HepG2 (cell line): Measurements from ENCODE around the gene COPZ2. TPM values are rescaled to one million over a fixed set of nuclear protein-coding genes. Genes with fewer than 3 reads are reported as not detected.
A peak's percentile ranks its signal among the peaks of the same experiment; 100 is the strongest.

ENCODE experiments used
- ARID4A ChIP-seq: sonication (generic); formaldehyde crosslinking; IDR thresholded peaks from 2 replicates; pipeline ENCODE4 v1.5.0; 2020; ENCODE audit warnings: mild to moderate bottlenecking, missing genetic modification reagents, borderline replicate concordance
- CHCHD3 ChIP-seq: sonication (generic); formaldehyde crosslinking; IDR thresholded peaks from 2 replicates; pipeline ENCODE4 v1.8.0; 2022; ENCODE audit warnings: mild to moderate bottlenecking, missing genetic modification reagents, moderate library complexity
- DBP ChIP-seq: sonication (generic); formaldehyde crosslinking; IDR thresholded peaks from 2 replicates; pipeline ENCODE4 v1.4.0; 2020; ENCODE audit warnings: missing genetic modification reagents; ENCODE audit errors: not compliant biosample characterization
- HDAC2 ChIP-seq: sonication (generic); formaldehyde crosslinking; IDR thresholded peaks from 2 replicates; pipeline ENCODE4 v1.4.0; 2020; ENCODE audit warnings: missing genetic modification reagents
- KMT2A ChIP-seq: sonication (generic); formaldehyde crosslinking; IDR thresholded peaks from 2 replicates; pipeline ENCODE4 v1.4.0; 2020; ENCODE audit warnings: missing genetic modification reagents
- MIER2 ChIP-seq: IDR thresholded peaks from 2 replicates; pipeline ENCODE4 v1.6.1; 2016; ENCODE audit warnings: missing biosample characterization, missing genetic modification reagents
- MTF2 ChIP-seq: sonication (generic); formaldehyde crosslinking; IDR thresholded peaks from 2 replicates; pipeline ENCODE4 v1.5.0; 2020; ENCODE audit warnings: missing genetic modification reagents, borderline replicate concordance
- SNRNP70 ChIP-seq: fragments of 200-400 bp; formaldehyde crosslinking; IDR thresholded peaks from 2 replicates; pipeline ENCODE4 v1.6.1; 2017; ENCODE audit warnings: mild to moderate bottlenecking, low read depth, low read length, moderate library complexity
- SOX13 ChIP-seq, 3 experiments: fragments of 450-650 bp in 1 of 3; sonication (generic) in 1 of 3; formaldehyde crosslinking in 1 of 3; IDR thresholded peaks in 2 of 3; conservative IDR thresholded peaks in 1 of 3; 2 replicates each; pipeline versions ENCODE4 v1.5.0 to v1.6.1; 2016 to 2020; ENCODE audit warnings: antibody characterized with exemption in 1 of 3, mild to moderate bottlenecking in 1 of 3, missing compliant biosample characterization in 1 of 3, missing genetic modification reagents in 1 of 3, moderate library complexity in 1 of 3
- SP2 ChIP-seq: sonication (generic); formaldehyde crosslinking; IDR thresholded peaks from 2 replicates; pipeline ENCODE4 v1.5.1; 2020; ENCODE audit warnings: mild to moderate bottlenecking, missing genetic modification reagents
- STAT5B ChIP-seq: sonication (generic); formaldehyde crosslinking; IDR thresholded peaks from 2 replicates; pipeline ENCODE4 v1.4.0; 2020; ENCODE audit warnings: missing genetic modification reagents
- TAF1 ChIP-seq: sonication (generic); formaldehyde crosslinking; IDR thresholded peaks from 2 replicates; pipeline ENCODE4 v1.4.0; 2020; ENCODE audit warnings: missing genetic modification reagents
- TCF12 ChIP-seq, 2 experiments: fragments of 450-650 bp in 1 of 2; sonication (generic) in 1 of 2; formaldehyde crosslinking in 1 of 2; IDR thresholded peaks; 2 replicates each; pipeline versions ENCODE4 v1.6.1 to v1.8.0; 2017 to 2022; ENCODE audit warnings: antibody characterized with exemption in 1 of 2, mild to moderate bottlenecking in 1 of 2, missing genetic modification reagents in 1 of 2, moderate library complexity in 1 of 2
- TP53 ChIP-seq: sonication (generic); formaldehyde crosslinking; conservative IDR thresholded peaks from 2 replicates; pipeline ENCODE4 v1.4.0; 2020; ENCODE audit warnings: missing genetic modification reagents
- TRIM22 ChIP-seq: fragments of 450-650 bp; IDR thresholded peaks from 2 replicates; pipeline ENCODE4 v1.6.1; 2017
- ZFAT ChIP-seq: sonication (generic); formaldehyde crosslinking; conservative IDR thresholded peaks from 2 replicates; pipeline ENCODE4 v1.8.1; 2023; ENCODE audit warnings: missing genetic modification reagents, inconsistent platforms
- ZNF281 ChIP-seq: sonication (generic); formaldehyde crosslinking; IDR thresholded peaks from 2 replicates; pipeline ENCODE4 v1.4.0; 2020; ENCODE audit warnings: missing genetic modification reagents, borderline replicate concordance
- ZNF44 ChIP-seq: sonication (generic); formaldehyde crosslinking; IDR thresholded peaks from 2 replicates; pipeline ENCODE4 v1.5.1; 2020; ENCODE audit warnings: mild to moderate bottlenecking, missing genetic modification reagents
- ZNF460 ChIP-seq: sonication (generic); formaldehyde crosslinking; IDR thresholded peaks from 2 replicates; pipeline ENCODE4 v1.5.1; 2020; ENCODE audit warnings: missing genetic modification reagents, mild to moderate bottlenecking, borderline replicate concordance
- polyA plus RNA-seq, 8 experiments: library from polyadenylated mRNA; depleted of rRNA in 3 of 8; stranded (reverse) in 7 of 8; unstranded in 1 of 8; fragments of >200 nt; fragmentation: Illumina TruSeq in 4 of 8; extraction: Trizol in 4 of 8; gene quantifications; 2 replicates each; pipeline versions ENCODE4 v1.2.1 to v1.2.3, GENCODE V29; 2011 to 2016; ENCODE audit warnings: low read depth in 4 of 8, missing spikeins in 1 of 8, mixed read lengths in 1 of 8; ENCODE audit not compliant: insufficient read depth in 1 of 8
- total RNA-seq, 5 experiments: library from RNA; depleted of rRNA; stranded (reverse); fragments of >200 nt; fragmentation: Illumina TruSeq; extraction: Trizol; gene quantifications; 2 replicates each; pipeline ENCODE4 v1.2.3, GENCODE V29; 2016; ENCODE audit warnings: low read depth in 1 of 5

Gene COPZ2
- total and polyA plus RNA-seq, 2 of the 13 experiments (the other 11 are each of a cell fraction or from before 2014, with no cell fraction given), result 0.61 to 1.5 TPM

- TF ChIP-seq CHCHD3 (CRISPR knock-in tag) (0 out of 2 replicates have a peak, but pooled peaks have one; percentile 36), TCF12 (IDR thresholded peaks at IDR 0.05) (no peak), TCF12 (CRISPR knock-in tag; IDR thresholded peaks at IDR 0.05) (no peak), KMT2A (CRISPR knock-in tag) (peak; percentile 53), SNRNP70 (no peak), MIER2 (CRISPR knock-in tag) (peak; percentile 38; the same call in 1 of the 2 replicates), DBP (CRISPR knock-in tag) (no peak), ZNF460 (CRISPR knock-in tag) (no peak), ZNF44 (CRISPR knock-in tag) (0 out of 2 replicates have a peak, but pooled peaks have one; percentile 54), MTF2 (no peak), TAF1 (CRISPR knock-in tag) (peak; percentile 56), STAT5B (CRISPR knock-in tag) (no peak), HDAC2 (CRISPR knock-in tag) (peak; percentile 62), TRIM22 (no peak), TP53 (CRISPR knock-in tag) (no peak), SOX13 (IDR thresholded peaks at IDR 0.05) (no peak), SOX13 (CRISPR knock-in tag; conservative IDR thresholded peaks at IDR 0.05 in 1 of 2, IDR thresholded peaks at IDR 0.05 in 1 of 2) (peak in 1 of 2 experiments; percentile 18; a peak in 1 of 4 replicates), ZFAT (CRISPR knock-in tag) (no peak), ZNF281 (CRISPR knock-in tag) (no peak; the same call in 1 of the 2 replicates), ARID4A (peak; percentile 93), SP2 (CRISPR knock-in tag) (peak; percentile 49; the same call in 1 of the 2 replicates)
Observed at GRCh38 chr17:48025040-48025903, 12.3 kb downstream of the COPZ2 start (continued).
